ENCODE data around the gene LIMD2. TPM values are rescaled to one million over a fixed set of nuclear protein-coding genes. Genes with fewer than 3 reads are reported as not detected.

LIMD2 gene
- total RNA-seq, 1 experiment from 2014 or later = 15.3 TPM

DNA sequence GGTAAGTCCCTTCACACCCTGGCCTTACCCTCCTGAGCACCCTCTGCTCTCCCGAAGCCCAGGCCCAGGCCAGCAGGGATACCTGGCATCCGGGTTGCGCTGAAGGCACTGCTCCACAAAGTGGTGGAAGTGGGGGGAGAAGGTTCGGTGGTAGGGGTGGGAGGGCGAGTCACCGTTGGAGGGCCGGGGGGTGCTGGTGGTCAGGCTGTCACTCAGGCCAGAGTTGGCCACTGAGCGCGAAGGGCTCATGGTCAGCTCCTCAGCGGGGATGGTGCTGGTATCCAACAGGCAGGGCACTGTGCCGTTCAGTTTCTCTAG lies 4.3 kb upstream of the LIMD2 start:
- Histone ChIP-seq H3K27ac (ENCODE audit: low read length) (no peak overlapping the region), H3K4me3 (ENCODE audit: low read depth in 2 of 2, low read length in 2 of 2) (no peak overlapping the region), H3K36me3 (ENCODE audit: control insufficient read depth, insufficient read depth, low read length) (no peaks in the 10 kb centered on the region), H3K27me3 (ENCODE audit: control insufficient read depth, insufficient read depth, low read length) (no peaks in the 10 kb centered on the region), H3K4me1 (ENCODE audit: control insufficient read depth, insufficient read depth, low read length) (no peaks in the 10 kb centered on the region; the same call in 1 of the 2 replicates), H3K9me3 (ENCODE audit: control insufficient read depth, insufficient read depth, low read depth, low read length) (no peaks in the 10 kb centered on the region)
- ChIA-PET CTCF (no interaction called here), POLR2A (no interaction called here)
- TF ChIP-seq POLR2AphosphoS5 (IDR thresholded peaks at IDR 0.05; ENCODE audit: low read depth, low read length) (no peak), SIN3A (IDR thresholded peaks at IDR 0.05; ENCODE audit: borderline replicate concordance, insufficient read depth, low read depth, low read length) (no peak), TCF7L2 (IDR thresholded peaks at IDR 0.05; ENCODE audit: low read depth, low read length) (no peak)
- TF ChIP-seq, protein P1, sequence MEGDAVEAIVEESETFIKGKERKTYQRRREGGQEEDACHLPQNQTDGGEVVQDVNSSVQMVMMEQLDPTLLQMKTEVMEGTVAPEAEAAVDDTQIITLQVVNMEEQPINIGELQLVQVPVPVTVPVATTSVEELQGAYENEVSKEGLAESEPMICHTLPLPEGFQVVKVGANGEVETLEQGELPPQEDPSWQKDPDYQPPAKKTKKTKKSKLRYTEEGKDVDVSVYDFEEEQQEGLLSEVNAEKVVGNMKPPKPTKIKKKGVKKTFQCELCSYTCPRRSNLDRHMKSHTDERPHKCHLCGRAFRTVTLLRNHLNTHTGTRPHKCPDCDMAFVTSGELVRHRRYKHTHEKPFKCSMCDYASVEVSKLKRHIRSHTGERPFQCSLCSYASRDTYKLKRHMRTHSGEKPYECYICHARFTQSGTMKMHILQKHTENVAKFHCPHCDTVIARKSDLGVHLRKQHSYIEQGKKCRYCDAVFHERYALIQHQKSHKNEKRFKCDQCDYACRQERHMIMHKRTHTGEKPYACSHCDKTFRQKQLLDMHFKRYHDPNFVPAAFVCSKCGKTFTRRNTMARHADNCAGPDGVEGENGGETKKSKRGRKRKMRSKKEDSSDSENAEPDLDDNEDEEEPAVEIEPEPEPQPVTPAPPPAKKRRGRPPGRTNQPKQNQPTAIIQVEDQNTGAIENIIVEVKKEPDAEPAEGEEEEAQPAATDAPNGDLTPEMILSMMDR (IDR thresholded peaks at IDR 0.05) = no peak
- TF ChIP-seq, protein P2, sequence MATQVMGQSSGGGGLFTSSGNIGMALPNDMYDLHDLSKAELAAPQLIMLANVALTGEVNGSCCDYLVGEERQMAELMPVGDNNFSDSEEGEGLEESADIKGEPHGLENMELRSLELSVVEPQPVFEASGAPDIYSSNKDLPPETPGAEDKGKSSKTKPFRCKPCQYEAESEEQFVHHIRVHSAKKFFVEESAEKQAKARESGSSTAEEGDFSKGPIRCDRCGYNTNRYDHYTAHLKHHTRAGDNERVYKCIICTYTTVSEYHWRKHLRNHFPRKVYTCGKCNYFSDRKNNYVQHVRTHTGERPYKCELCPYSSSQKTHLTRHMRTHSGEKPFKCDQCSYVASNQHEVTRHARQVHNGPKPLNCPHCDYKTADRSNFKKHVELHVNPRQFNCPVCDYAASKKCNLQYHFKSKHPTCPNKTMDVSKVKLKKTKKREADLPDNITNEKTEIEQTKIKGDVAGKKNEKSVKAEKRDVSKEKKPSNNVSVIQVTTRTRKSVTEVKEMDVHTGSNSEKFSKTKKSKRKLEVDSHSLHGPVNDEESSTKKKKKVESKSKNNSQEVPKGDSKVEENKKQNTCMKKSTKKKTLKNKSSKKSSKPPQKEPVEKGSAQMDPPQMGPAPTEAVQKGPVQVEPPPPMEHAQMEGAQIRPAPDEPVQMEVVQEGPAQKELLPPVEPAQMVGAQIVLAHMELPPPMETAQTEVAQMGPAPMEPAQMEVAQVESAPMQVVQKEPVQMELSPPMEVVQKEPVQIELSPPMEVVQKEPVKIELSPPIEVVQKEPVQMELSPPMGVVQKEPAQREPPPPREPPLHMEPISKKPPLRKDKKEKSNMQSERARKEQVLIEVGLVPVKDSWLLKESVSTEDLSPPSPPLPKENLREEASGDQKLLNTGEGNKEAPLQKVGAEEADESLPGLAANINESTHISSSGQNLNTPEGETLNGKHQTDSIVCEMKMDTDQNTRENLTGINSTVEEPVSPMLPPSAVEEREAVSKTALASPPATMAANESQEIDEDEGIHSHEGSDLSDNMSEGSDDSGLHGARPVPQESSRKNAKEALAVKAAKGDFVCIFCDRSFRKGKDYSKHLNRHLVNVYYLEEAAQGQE (IDR thresholded peaks at IDR 0.05; ENCODE audit: insufficient read depth in 1 of 2, low read depth in 2 of 2, low read length in 1 of 2) = no peak
- no peak for ATAC-seq
- BruUV-seq (replicated peaks) = no TSS peak
- no peak for DNase-seq (ENCODE audit: low read depth, low spot score)
- in situ Hi-C loops (cut with HindIII; ENCODE audit: low pct_unique_long_range_greater_than_20kb, low sequenced_read_pairs) (no loop called here), intact Hi-C loops (cut with micrococcal nuclease; ENCODE audit: unreplicated experiment) (no loop called here)

DNA sequence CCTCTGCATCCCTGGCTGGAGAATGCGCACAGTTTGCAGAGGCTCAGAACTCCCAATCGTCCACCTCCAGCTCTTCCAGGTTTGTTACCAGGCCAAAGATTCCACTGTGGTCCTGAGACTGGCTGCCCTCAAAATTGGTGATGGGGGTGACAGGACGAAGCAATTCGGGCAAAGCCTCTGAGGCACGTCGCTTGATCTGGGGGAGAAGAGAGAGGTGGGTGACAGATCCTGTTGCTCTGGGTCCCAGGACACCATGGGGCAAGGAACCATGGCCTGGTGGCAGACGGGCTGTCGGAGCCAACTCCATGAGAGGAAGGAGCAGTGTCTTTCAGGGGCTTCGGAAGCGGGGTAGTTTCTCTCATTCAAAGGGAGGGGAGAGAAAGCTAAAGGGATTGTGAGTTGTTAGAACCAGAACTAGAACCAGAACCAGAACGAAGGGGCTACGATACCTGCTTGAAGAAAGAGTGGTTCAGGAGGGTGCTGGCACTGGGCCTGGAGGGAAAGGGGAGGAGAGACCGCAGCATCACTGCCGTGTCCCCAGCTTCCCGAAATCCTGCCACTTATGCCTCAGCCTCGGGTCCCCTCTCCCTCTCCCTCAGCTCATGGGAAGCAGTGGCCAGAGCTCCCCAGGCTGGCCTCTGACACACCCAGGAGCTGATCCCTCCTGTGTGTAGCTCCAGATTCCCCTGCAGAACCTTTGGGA lies 3.8 kb upstream of the LIMD2 start:
- ChIA-PET CTCF (no interaction called here), POLR2A (no interaction called here)
- H3K27me3 ChIP-seq (ENCODE audit: control insufficient read depth, insufficient read depth, low read length) = no peaks in the 10 kb centered on the region
- H3K27ac ChIP-seq (ENCODE audit: low read length) = no peak overlapping the region
- no peak for ATAC-seq
- intact Hi-C loops (cut with micrococcal nuclease; ENCODE audit: unreplicated experiment) = no loop called here
- no peak for TF ChIP-seq POLR2AphosphoS5 (IDR thresholded peaks at IDR 0.05; ENCODE audit: low read depth, low read length)
- TF ChIP-seq, protein P1 (IDR thresholded peaks at IDR 0.05) = no peak
- no peaks in the 10 kb centered on the region for H3K36me3 ChIP-seq (ENCODE audit: control insufficient read depth, insufficient read depth, low read length)
- no TSS peak for BruUV-seq (replicated peaks)
- no peak overlapping the region for H3K4me3 ChIP-seq (ENCODE audit: low read depth in 2 of 2, low read length in 2 of 2)
- no peak for DNase-seq (ENCODE audit: low read depth, low spot score)
- no peaks in the 10 kb centered on the region; the same call in 1 of the 2 replicates for H3K4me1 ChIP-seq (ENCODE audit: control insufficient read depth, insufficient read depth, low read length)
- in situ Hi-C loops (cut with HindIII; ENCODE audit: low pct_unique_long_range_greater_than_20kb, low sequenced_read_pairs) = no loop called here
- no peaks in the 10 kb centered on the region for H3K9me3 ChIP-seq (ENCODE audit: control insufficient read depth, insufficient read depth, low read depth, low read length)

All from Panc1 (cell line).